H1 (cell line): ENCODE results near the gene CALHM5. TPM values are rescaled to one million over a fixed set of nuclear protein-coding genes. Genes with fewer than 3 reads are reported as not detected.

Source experiments
- BACH1 ChIP-seq: IDR thresholded peaks from 2 replicates; pipeline ENCODE4 v1.6.1; 2012; ENCODE audit warnings: low read length, improper control_type of control experiment
- CHD7 ChIP-seq: fragments of 300-600 bp; sonication (generic); IDR thresholded peaks from 2 replicates; pipeline ENCODE4 v1.7.1; 2012; ENCODE audit warnings: low read length, moderate library complexity, mild to moderate bottlenecking, inconsistent platforms; ENCODE audit not compliant: insufficient replicate concordance
- CREB1 ChIP-seq: IDR thresholded peaks from 2 replicates; pipeline ENCODE4 v1.6.1; 2012; ENCODE audit warnings: inconsistent platforms
- CTBP2 ChIP-seq: IDR thresholded peaks from 2 replicates; pipeline ENCODE4 v1.7.0; 2011; ENCODE audit warnings: borderline replicate concordance, mild to moderate bottlenecking, moderate library complexity, mixed read lengths, low read length; ENCODE audit not compliant: insufficient read depth, insufficient read length
- JUN ChIP-seq: IDR thresholded peaks from 2 replicates; pipeline ENCODE4 v1.6.1; 2011; ENCODE audit warnings: low read depth, mild to moderate bottlenecking, improper control_type of control experiment, low read length
- RBBP5 ChIP-seq: IDR thresholded peaks from 2 replicates; pipeline ENCODE4 v1.7.1; 2012; ENCODE audit warnings: low read depth, mild to moderate bottlenecking, inconsistent platforms, low read length, moderate library complexity, borderline replicate concordance
- RNF2 ChIP-seq: fragments of 200-900, 300-1000 bp; sonication (generic); IDR thresholded peaks from 2 replicates; pipeline ENCODE4 v1.7.1; 2016; ENCODE audit warnings: borderline replicate concordance, low read depth, mild to moderate bottlenecking, antibody characterized with exemption, low read length; ENCODE audit not compliant: poor library complexity, severe bottlenecking; ENCODE audit errors: missing control alignments
- SP4 ChIP-seq: IDR thresholded peaks from 2 replicates; pipeline ENCODE4 v1.6.1; 2012; ENCODE audit warnings: low read length, inconsistent platforms
- TEAD4 ChIP-seq: IDR thresholded peaks from 2 replicates; pipeline ENCODE4 v1.6.1; 2012; ENCODE audit warnings: low read depth, low read length, inconsistent platforms, mixed read lengths
- polyA plus RNA-seq, 7 experiments: library from polyadenylated mRNA; depleted of rRNA in 3 of 7; stranded (reverse) in 5 of 7; unstranded in 2 of 7; fragments of >200 nt in 5 of 7; fragments of 200-250 nt in 2 of 7; gene quantifications; 1 replicate in 5 of 7; 2 replicates in 1 of 7; 4 replicates in 1 of 7; pipeline versions ENCODE4 v1.2.1 to v1.2.3, GENCODE V29; 2011 to 2013; ENCODE audit warnings: missing spikeins in 2 of 7, mixed read lengths in 2 of 7
- total RNA-seq: library from RNA; stranded (reverse); fragmentation: NEBNext Ultra II Directional; extraction: Animal tissue kit (Norgen Biotek cat#: 25700); gene quantifications from 2 replicates; pipeline ENCODE4 v1.2.1, GENCODE V29; 2021
- TF ChIP-seq, protein P1 (sequence below): IDR thresholded peaks from 2 replicates; pipeline ENCODE4 v1.6.1; 2011; ENCODE audit warnings: low read depth, mild to moderate bottlenecking, low read length; ENCODE audit not compliant: insufficient read depth
- TF ChIP-seq, protein P2 (sequence below): IDR thresholded peaks from 2 replicates; pipeline ENCODE4 v1.6.1; 2012; ENCODE audit warnings: inconsistent platforms

CALHM5 gene
- total and polyA plus RNA-seq, 2 of the 8 experiments (the other 6 are each of a cell fraction or from before 2014, with no cell fraction given): 0.05 to 0.09 TPM

DNA sequence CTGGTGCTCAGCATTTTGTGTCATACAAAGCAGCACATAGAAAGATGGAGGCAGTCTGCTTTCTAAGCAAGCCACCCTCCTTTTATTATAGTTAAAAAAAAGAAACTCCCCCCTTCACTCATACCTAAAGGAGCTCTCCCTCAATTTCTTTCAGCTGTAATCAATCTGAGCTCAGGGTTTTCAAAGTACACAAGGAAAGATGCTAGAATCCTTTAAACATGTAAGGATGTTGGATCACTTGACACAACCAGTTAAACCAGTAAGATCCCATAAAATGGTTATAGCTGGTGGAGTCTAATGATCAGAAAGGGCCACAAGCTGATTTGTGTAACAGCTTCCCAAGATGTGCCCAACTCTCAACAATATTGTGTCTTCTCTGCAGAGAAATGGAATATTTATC lies 42.0 kb downstream of the CALHM5 start, which contains the start of gene CALHM4 (continued):
- TF ChIP-seq CHD7 (no peak), SP4 (no peak), JUN (no peak), BACH1 (no peak), RBBP5 (no peak), CREB1 (no peak), CTBP2 (no peak), TEAD4 (no peak), RNF2 (no peak)
- TF ChIP-seq, protein P1, sequence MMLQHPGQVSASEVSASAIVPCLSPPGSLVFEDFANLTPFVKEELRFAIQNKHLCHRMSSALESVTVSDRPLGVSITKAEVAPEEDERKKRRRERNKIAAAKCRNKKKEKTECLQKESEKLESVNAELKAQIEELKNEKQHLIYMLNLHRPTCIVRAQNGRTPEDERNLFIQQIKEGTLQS: no peak
- TF ChIP-seq, protein P2, sequence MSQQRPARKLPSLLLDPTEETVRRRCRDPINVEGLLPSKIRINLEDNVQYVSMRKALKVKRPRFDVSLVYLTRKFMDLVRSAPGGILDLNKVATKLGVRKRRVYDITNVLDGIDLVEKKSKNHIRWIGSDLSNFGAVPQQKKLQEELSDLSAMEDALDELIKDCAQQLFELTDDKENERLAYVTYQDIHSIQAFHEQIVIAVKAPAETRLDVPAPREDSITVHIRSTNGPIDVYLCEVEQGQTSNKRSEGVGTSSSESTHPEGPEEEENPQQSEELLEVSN: no peak
